GM10266 (cell line): ENCODE data around the gene KRT8.

Source experiments
- DNase-seq: peaks from one replicate; pipeline ENCODE4 v3.0.0; 2012; ENCODE audit errors: extremely low spot score
- CTCF ChIP-seq: IDR thresholded peaks from 2 replicates; pipeline ENCODE4 v1.5.1; 2012; ENCODE audit warnings: mild to moderate bottlenecking, low read depth; ENCODE audit not compliant: control insufficient read depth, insufficient read depth; ENCODE audit errors: missing control alignments

Gene KRT8

GRCh38 chr12:52876372-52876771 is 28.5 kb downstream of the KRT8 start:
- no peak for DNase-seq
- TF ChIP-seq CTCF: no peak

GRCh38 chr12:52874573-52875435 is 30.1 kb downstream of the KRT8 start:
- TF ChIP-seq CTCF: no peak
- DNase-seq: no peak

- DNase-seq: no peak
- TF ChIP-seq CTCF: no peak
Observed at GRCh38 chr12:52873832-52874572, 30.9 kb downstream of the KRT8 start.

- TF ChIP-seq CTCF: no peak
- no peak for DNase-seq
Observed at GRCh38 chr12:52873513-52873831, 31.4 kb downstream of the KRT8 start.

GRCh38 chr12:52872644-52873389 is 32.1 kb downstream of the KRT8 start:
- no peak for DNase-seq
- no peak for TF ChIP-seq CTCF

- TF ChIP-seq CTCF: no peak
- no peak for DNase-seq
Observed at GRCh38 chr12:52871291-52872039, 33.4 kb downstream of the KRT8 start.
